GM18909 (cell line): ENCODE results near the gene KLRG1.

ENCODE experiments used
- ATAC-seq: cut with Tn5 transposase; IDR thresholded peaks from one replicate; pipeline ENCODE4 v1.9.1; 2021; ENCODE audit warnings: mild to moderate bottlenecking; ENCODE audit not compliant: unreplicated experiment, poor library complexity

KLRG1 gene

GRCh38 chr12:8989413-8989812 is at the start of gene KLRG1:
KLRG1 (plus strand) TSS chr12:8989546; CDS start chr12:8989636, 90 bp downstream.
- ATAC-seq, result no peak

GRCh38 chr12:8941691-8942478 is 47.5 kb upstream of the KLRG1 start:
- ATAC-seq, result no peak

GRCh38 chr12:8943565-8944186 is 45.7 kb upstream of the KLRG1 start:
- ATAC-seq, result no peak

DNA sequence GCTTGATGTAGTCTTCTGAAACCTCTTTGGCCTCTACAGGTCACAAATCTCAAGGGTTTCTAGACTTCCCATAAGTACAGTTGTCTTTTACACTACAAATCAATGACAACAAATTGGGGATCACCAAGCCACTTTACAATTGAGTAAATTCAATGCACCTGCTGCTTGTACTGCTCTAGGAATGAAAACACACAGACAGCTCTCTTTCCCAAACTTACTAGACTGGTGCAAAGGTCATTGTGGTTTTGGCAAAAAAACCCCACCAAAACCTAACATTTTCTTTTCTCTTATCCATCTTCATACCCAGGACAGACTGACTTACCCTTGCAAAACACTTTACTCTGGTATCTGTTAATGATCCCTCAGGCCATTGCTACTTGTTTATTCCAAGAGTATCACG is 42.6 kb upstream of the KLRG1 start:
- ATAC-seq, result no peak

DNA sequence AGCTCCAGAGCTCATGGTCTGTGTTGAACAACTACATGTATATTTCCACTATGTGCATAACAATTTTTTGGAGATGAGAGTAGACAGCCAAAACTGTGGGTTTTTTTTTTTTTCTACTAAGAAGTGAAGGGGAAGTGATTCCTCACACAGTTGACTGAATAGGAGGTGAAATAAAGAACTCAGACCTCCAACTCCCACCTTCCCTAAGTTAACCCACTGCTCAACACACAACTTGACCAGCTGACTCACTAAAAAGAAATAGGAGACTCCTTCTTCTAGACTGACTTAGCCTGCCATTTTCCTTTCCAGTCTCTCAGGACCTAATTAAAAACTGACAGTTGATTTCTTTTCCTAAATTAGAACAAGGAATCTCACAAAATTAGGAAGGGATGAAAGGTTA is 41.6 kb upstream of the KLRG1 start:
- ATAC-seq, result no peak

GRCh38 chr12:8948701-8949341 is 40.5 kb upstream of the KLRG1 start:
- no peak for ATAC-seq

- ATAC-seq, result peak; percentile 89
These were observed 39.8 kb upstream of the KLRG1 start, which contains the start of gene M6PR for GRCh38 chr12:8949342-8950220. M6PR (minus strand) TSS chr12:8949645; CDS start chr12:8946404, 3,241 bp downstream.

DNA sequence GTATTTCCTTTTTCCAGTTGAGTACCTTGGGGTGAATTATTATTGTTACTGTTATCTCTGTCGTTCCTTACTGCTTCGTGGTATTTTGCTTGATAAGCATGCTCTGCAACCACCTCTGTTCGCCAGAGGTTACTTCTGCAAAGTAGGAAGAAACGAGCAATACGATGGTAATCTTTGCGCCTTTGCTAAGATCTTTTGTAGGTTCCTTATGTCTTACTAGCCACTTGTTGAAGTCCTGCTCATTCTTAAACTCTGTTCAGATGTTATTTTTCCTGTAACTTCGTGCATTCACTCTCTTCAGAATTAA is 39.2 kb upstream of the KLRG1 start:
- no peak for ATAC-seq

DNA sequence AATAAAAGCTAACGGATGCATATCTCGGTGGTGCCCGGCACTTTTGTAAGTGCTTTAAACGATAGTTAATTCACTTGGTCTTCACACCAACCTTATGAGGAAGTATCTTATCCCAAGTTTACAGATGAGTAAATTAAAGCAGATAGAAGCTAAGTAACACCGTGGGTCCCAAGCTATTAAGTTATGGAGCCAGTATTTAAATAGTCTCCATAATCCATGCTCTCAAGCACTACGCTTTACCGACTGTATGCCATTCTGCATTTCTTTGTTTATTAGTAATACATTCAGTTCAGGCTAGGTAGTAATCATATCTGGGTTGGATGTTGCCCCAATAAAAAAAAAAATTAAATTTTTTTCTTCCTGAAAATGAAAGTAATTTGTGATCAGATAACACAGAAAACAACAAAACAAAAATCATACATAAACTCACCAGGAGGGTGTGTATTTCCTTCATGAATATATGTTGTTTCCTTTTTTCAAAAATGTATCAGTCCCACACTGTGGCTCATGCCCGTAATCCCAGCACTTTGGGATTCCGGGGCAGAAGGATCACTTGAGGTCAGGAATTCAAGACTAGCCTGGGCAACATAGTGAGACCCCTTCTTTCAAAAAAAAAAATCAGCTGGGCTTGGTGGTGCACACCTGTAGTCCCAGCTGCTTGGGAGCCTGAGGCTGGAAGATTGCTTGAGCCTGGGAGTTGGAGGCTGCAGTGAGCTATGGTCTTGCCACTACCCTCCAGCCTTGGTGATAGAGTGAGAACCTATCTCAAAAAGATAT is 38.5 kb upstream of the KLRG1 start:
- ATAC-seq, result no peak

- ATAC-seq, result no peak
These were observed 37.6 kb upstream of the KLRG1 start for GRCh38 chr12:8951744-8952143.

GRCh38 chr12:8953773-8954402 is 35.5 kb upstream of the KLRG1 start:
- ATAC-seq, result no peak

DNA sequence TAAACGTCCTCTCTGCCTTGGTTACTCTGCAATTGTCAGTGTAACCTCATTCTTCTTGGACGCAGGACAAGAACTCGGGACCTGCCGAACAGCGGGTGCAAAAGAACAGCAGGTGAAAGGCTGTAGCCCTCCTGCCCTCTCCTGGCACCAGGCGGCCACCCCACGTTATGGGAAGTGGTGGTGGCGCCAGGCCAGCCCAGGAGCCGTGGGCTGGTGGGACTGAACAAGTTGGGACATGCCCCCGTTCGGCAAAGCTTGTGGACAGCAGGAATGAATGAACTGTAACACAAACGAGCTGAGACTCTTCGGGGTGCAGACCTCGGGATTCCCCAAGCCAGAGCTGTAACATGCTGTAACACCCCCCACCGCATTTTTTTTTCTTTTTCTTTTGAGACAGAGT is 33.3 kb upstream of the KLRG1 start:
- ATAC-seq, result no peak

DNA sequence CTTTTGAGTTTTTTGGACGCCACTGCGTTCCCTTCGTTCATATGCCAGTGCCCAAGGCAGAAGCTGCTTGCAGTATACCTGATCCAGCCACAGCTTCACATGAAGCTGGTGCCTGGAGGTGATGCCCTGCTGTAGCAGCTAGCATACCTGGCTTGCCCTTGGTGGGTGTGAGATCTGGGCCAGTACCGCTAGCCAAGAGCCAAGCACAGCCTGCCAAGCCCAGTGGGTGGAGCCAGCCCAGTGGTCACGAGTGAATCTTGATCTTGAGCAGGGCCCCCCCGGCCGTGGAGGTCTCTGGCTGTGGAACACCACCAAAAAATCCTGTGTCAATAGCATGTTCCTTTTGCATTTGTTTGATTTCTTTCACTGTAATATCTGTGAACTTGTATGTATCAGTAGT is 32.6 kb upstream of the KLRG1 start:
- ATAC-seq, result no peak

GRCh38 chr12:8957561-8957960 is 31.8 kb upstream of the KLRG1 start:
- no peak for ATAC-seq

DNA sequence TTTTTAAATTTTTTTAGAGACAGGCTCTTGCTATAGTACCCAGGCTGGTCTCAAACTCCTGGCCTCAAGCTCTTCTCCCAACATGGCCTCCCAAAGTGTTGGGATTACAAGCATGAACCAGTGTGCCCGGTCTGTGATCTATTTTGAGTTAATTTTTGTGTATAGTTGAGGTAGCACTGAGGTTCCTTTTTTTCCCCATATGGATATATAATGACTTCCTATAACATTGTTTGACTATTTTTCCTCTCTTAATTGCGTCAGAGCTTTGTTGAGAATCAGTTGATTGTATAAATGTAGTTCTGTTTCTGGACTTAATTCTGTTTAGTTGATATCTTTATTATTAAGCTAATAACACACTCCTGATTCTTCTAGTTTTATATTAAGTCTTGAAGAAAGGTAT is 31.3 kb upstream of the KLRG1 start:
- no peak for ATAC-seq

- no peak for ATAC-seq
These were observed 29.2 kb upstream of the KLRG1 start for GRCh38 chr12:8960176-8960575.

GRCh38 chr12:8968761-8969160 is 20.6 kb upstream of the KLRG1 start:
- no peak for ATAC-seq

DNA sequence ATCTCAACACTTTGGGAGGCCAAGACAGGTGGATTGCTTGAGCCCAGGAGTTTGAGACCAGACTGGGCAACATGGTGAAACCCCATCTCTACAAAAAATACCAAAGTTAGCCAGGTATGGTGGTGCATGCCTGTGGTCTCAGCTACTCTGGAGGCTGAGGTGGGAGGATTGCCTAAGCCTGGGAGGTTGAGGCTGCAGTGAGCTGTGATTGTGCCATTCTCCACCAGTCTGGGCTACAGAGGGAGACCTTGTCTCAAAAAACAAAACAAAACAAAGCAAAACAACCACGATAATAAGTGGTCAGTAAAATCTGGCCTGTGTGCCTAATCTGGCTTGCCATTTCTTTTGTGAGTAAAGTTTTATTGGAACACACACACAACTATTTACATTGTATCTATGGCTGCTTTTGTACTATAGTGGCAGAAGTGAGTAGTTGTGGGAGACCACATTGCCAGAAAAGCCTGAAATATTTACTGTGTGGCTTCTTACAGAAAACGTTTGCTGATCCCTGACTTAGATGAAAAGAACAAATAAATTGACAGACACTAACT is 19.4 kb upstream of the KLRG1 start:
- no peak for ATAC-seq

DNA sequence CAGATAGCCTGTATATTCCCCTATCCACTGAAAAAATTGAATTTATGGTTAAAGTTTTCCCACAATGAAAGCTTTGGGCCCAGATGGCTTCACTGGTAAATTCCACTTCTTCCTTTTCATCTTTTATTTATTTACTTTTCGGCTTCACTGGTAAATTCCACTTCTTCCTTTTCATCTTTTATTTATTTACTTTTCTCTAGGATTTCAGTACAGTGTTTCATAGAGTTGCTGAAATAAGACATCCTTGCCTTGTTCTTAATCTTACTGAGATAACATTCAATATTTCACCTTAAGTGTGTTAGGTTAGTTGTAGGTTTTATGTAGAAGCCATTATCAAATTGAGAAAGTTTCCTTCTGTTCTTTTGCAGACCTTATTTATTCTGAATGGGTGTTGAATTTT is 18.9 kb upstream of the KLRG1 start:
- no peak for ATAC-seq
